A673 (cell line): ENCODE measurements around the gene EIF3F. TPM values are rescaled to one million over a fixed set of nuclear protein-coding genes. Genes with fewer than 3 reads are reported as not detected.

ENCODE experiments used
- BruUV-seq: library from RNA; stranded (reverse); fragments of 400-500 nt; replicated peaks from 2 replicates; lab custom pipeline; 2021; lab: Mats Ljungman, UMichigan
- CTCF ChIA-PET: fragments of 300-600 bp; sonication (Branson Sonifier 250); formaldehyde crosslinking; loops from one replicate; lab custom pipeline; 2022; ENCODE audit warnings: antibody characterized with exemption; lab: Charles Lee
- POLR2A ChIA-PET: fragments of 300-600 bp; sonication (Branson Sonifier 250); formaldehyde crosslinking; loops from one replicate; lab custom pipeline; 2022; ENCODE audit warnings: antibody characterized with exemption; ENCODE audit not compliant: low non-redundant PET; lab: Charles Lee
- DNase-seq: peaks from one replicate; pipeline ENCODE4 v3.0.0-alpha.2; 2015; ENCODE audit warnings: low spot score
- H3K27ac ChIP-seq: fragments of 200-600 bp; sonication (generic); 2 replicates; pipeline ENCODE4 v1.5.1; 2016; ENCODE audit warnings: mixed run types, low read depth, mild to moderate bottlenecking, mixed read lengths, antibody characterized with exemption, low read length; ENCODE audit not compliant: poor library complexity, severe bottlenecking
- H3K27me3 ChIP-seq: fragments of 200-600 bp; sonication (generic); replicated peaks from 2 replicates; pipeline ENCODE4 v1.6.1; 2017; ENCODE audit warnings: mixed run types, low read depth, mild to moderate bottlenecking, mixed read lengths, antibody characterized with exemption, low read length; ENCODE audit not compliant: insufficient read depth, poor library complexity
- H3K36me3 ChIP-seq: fragments of 200-600 bp; sonication (generic); 2 replicates; pipeline ENCODE4 v1.6.1; 2016; ENCODE audit warnings: mixed run types, mild to moderate bottlenecking, mixed read lengths, antibody characterized with exemption, low read length; ENCODE audit not compliant: insufficient read depth, poor library complexity, severe bottlenecking
- H3K4me1 ChIP-seq: fragments of 200-600 bp; sonication (generic); 2 replicates; pipeline ENCODE4 v1.6.1; 2017; ENCODE audit warnings: mixed run types, mild to moderate bottlenecking, mixed read lengths, antibody characterized with exemption, low read length; ENCODE audit not compliant: insufficient read depth, poor library complexity, severe bottlenecking
- H3K4me3 ChIP-seq: fragments of 200-600 bp; sonication (generic); 2 replicates; pipeline ENCODE4 v1.5.1; 2016; ENCODE audit warnings: low read depth, mixed run types, mild to moderate bottlenecking, mixed read lengths, low read length; ENCODE audit not compliant: poor library complexity, severe bottlenecking
- H3K9me3 ChIP-seq: fragments of 200-600 bp; sonication (generic); 2 replicates; pipeline ENCODE4 v1.6.1; 2016; ENCODE audit warnings: mixed run types, low read depth, mild to moderate bottlenecking, mixed read lengths, antibody characterized with exemption, low read length; ENCODE audit not compliant: poor library complexity, severe bottlenecking
- EZH2 ChIP-seq: fragments of 200-600 bp; sonication (generic); IDR thresholded peaks from 2 replicates; pipeline ENCODE4 v1.6.1; 2017; ENCODE audit warnings: borderline replicate concordance, low read depth, mild to moderate bottlenecking, mixed read lengths, antibody characterized with exemption, low read length; ENCODE audit not compliant: poor library complexity, severe bottlenecking
- intact Hi-C: fragments of 100-400 bp; cut with micrococcal nuclease; formaldehyde crosslinking; loops from one replicate; pipeline ENCODE4 v1.10.0; 2022; ENCODE audit not compliant: unreplicated experiment
- total RNA-seq: library from RNA; stranded (reverse); gene quantifications from 2 replicates; pipeline ENCODE4 v1.2.3, GENCODE V29; 2021
- TF ChIP-seq, protein P1 (sequence below): fragments of 300-800, 200-600 bp; sonication (generic); conservative IDR thresholded peaks from 2 replicates; pipeline ENCODE4 v1.5.1; 2017; ENCODE audit warnings: low read depth, mild to moderate bottlenecking, antibody characterized with exemption, low read length, moderate library complexity, mixed read lengths

EIF3F gene
- total RNA-seq, 1 experiment from 2014 or later: 151 TPM

- Histone ChIP-seq H3K9me3 (no peaks in the 10 kb centered on the region), H3K27ac (no peak overlapping the region), H3K27me3 (peaks cover 24% of the 10 kb centered on the region), H3K4me3 (no peak overlapping the region), H3K36me3 (no peaks in the 10 kb centered on the region), H3K4me1 (no peaks in the 10 kb centered on the region)
- CTCF ChIA-PET: no interaction called here
- no peak for TF ChIP-seq EZH2
- TF ChIP-seq, protein P1, sequence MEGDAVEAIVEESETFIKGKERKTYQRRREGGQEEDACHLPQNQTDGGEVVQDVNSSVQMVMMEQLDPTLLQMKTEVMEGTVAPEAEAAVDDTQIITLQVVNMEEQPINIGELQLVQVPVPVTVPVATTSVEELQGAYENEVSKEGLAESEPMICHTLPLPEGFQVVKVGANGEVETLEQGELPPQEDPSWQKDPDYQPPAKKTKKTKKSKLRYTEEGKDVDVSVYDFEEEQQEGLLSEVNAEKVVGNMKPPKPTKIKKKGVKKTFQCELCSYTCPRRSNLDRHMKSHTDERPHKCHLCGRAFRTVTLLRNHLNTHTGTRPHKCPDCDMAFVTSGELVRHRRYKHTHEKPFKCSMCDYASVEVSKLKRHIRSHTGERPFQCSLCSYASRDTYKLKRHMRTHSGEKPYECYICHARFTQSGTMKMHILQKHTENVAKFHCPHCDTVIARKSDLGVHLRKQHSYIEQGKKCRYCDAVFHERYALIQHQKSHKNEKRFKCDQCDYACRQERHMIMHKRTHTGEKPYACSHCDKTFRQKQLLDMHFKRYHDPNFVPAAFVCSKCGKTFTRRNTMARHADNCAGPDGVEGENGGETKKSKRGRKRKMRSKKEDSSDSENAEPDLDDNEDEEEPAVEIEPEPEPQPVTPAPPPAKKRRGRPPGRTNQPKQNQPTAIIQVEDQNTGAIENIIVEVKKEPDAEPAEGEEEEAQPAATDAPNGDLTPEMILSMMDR: no peak
- BruUV-seq: no TSS peak
- POLR2A ChIA-PET: no interaction called here
- intact Hi-C loops: no loop called here
- DNase-seq: no peak
Observed at GRCh38 chr11:8025816-8026215, 38.7 kb downstream of the EIF3F start.

DNA sequence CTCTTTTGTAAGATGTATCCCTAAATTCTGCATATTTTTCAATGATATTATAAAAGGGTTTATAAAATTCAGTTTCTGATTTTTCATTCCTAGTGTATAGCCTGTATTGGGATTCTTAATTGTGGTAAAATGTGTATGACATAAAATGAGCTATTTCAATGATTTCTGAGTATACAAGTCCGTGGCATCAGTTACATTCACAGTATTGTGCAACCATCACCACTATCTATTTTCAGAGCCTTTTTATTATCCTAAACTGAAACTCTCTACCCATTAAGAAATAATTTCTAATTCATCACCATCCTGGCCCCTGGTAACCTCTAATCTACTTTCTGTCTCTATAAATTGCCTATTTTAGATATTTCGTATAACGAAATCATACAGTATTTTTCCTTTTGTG lies 39.8 kb downstream of the EIF3F start:
- intact Hi-C loops: no loop called here
- Histone ChIP-seq H3K4me3 (no peak overlapping the region), H3K9me3 (no peaks in the 10 kb centered on the region), H3K4me1 (no peaks in the 10 kb centered on the region), H3K27me3 (peaks cover 21% of the 10 kb centered on the region), H3K27ac (no peak overlapping the region), H3K36me3 (no peaks in the 10 kb centered on the region)
- ChIA-PET CTCF (no interaction called here), POLR2A (no interaction called here)
- TF ChIP-seq, protein P1: no peak
- TF ChIP-seq EZH2: no peak
- no TSS peak for BruUV-seq
- no peak for DNase-seq

GRCh38 chr11:8028766-8029165 lies 41.6 kb downstream of the EIF3F start:
- POLR2A ChIA-PET: no interaction called here
- Histone ChIP-seq H3K36me3 (no peaks in the 10 kb centered on the region), H3K4me3 (no peak overlapping the region), H3K9me3 (no peaks in the 10 kb centered on the region), H3K27me3 (peaks cover 21% of the 10 kb centered on the region), H3K4me1 (no peaks in the 10 kb centered on the region), H3K27ac (no peak overlapping the region)
- intact Hi-C loops: no loop called here
- BruUV-seq: no TSS peak
- DNase-seq: no peak
- CTCF ChIA-PET: no interaction called here
- TF ChIP-seq, protein P1: no peak
- TF ChIP-seq EZH2: no peak
